Stromal cell of bone marrow (primary cell): ENCODE measurements around the gene TFEB.
"Not testable (repeated sequence)": the region's sequence is repeated elsewhere in the genome, so short reads cannot be mapped to it uniquely, and the experiment has no call there.

Experiments
- DNase-seq: peaks from one replicate; pipeline ENCODE4 v3.0.0-alpha.2; 2012; ENCODE audit warnings: low read depth

The TFEB gene

DNA sequence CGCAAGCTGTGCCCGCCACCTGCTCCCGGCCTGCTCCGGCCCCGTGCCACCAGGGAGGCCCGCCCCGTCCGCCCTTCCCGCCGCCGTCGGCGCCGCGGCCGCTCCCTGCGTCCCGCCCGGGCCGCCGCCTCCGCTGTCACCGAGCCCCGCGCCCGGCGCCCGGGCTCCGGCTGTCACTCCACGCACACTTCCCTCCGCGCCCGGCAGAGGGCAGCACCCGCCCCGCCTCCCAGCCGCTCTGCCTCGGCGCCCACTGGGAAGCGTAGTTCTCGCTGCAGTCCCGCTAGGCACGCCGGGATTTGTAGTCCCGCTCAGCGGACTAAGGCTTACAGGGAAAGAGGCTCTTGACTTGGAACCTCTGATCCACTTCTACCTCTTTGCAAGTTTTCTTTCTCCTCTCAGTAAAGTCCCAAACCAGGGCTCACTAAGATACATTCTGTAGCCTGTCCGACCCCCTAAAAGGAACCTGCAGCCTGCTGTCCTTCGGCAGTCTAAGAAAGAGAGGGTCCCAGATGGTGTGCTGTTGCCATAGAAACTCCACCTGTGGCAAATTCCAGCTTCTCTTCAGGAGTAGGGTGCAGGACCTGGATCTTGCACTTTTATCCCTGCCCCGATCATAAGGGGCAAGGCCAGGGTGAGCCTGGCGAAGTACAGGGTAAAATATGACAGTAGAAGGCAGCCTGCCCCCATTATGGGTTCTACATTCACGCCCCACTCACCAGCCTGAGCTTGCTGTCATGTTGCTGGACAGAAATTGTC is at the start of gene TFEB:
Gene TFEB, minus strand, starts transcription at position 182 of the 759 bp plus-strand sequence. CDS start 44,395 bp downstream, outside the sequence.
- DNase-seq, result peak; percentile 80

DNA sequence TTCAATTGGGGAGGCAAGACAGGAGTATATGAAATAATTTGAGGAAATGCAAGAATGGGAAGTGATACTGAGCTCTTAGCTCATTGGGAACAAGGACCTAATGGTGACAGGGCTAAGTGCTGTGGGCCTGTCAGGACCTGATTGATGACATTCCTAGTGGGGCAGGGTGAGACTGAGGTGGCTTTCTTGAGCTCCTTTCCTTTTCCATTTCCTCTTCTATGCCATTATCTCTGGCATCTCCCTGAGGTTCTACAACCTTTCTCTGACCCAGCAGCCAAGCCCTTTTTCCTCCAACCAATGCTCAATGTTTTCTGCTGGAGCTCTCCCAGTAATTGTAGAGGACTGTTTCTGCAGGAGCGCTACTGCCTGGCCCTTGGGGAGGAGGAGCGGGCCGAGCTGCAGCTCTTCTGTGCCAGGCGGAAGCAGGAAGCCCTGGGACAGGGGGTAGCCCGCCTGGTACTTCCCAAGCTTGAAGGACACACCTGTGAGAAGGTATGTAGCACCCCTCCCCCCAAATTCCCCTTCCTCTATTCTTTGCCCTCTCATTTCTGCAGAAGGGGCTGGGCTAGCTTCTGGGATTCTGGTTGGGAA is 49.3 kb upstream of the TFEB start:
- no peak for DNase-seq

DNA sequence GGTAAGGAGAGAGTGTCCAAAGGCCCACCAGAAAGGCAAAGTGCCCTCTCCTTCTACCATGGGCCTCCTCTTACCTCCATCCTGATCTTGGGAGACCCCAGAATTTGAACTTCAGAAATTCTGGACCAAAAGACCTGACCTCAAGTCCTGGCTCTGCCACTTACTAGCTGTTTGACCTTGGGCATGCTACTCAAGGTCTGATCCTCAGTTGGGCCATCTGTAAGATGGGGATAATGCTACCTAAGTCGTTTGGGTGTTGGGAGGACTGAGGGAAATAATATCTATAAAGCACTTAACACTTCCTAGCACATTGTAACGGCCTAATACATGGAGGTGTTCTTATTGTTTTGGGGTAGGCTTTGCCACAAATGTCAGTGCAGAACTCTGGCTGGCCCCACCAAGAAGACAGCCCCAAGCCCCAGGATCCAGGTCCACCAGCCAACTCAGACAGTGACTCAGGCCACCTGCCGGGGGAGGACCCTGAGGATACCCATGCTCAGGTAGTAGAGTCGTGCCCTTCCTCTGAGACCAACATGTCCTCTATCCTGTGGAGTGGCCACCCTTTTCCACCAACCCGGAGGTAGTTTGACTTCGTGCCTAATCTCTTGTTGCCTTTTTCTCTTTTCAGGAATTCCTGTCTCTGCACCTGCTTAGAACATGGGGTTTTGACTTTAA is 47.8 kb upstream of the TFEB start:
- DNase-seq, result no peak

DNA sequence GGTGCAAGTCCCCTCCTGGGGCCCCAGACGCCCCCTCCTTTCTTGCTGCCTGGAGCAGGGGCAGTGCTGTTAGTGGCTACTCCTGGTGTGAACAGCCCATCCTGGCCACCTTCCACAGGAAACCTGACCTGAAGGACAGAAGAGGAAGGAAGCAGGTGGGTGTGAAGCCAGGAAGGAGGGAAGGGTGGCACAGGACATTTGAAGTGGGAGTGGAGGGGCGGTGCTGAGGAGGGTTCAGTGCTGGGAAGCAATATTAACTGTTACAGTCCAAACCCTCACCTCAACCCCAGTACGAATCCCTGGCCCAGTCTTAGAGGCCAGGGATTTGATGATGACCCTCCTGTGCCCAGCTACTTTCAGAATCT is 45.9 kb upstream of the TFEB start:
- no peak for DNase-seq

DNA sequence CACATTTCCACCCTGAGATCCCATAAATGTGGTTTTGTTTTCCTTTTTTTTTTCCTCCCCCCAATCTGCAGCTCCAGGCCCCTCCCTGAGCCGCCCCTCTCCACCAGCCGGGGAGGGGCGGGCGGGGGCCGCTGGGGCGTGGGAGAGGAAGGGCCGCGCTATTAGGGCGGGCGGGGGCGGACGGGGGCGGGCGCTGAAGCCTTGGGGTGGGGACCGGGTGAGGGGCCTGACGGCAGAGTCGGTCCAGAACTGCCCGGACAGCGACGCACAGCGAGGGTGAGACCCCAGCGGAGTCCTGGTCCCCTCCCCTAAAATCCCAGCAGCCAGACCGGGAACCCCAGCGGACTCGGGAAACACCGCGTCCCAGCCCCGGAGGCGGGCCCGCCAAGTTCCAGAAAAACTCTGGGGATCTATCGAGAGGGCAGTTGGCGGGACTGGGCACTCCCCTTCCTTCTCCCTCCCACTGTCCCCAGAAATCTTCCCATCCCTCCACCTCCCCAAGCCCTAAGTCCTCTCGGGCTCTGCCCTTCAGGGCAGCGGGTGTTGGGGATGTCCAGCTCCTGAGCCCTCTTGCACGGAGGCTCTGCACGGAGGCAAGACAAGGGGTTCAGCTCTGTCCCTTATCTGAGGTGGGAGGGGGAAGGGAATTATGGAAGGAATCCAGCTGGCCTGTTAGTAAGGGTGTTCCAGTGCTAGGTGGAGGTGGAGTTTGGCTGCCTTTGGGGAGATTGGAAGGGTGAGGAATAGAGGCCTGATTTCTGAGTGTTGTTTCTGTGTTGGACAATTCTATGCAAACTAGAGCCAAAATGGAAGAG is 45.4 kb upstream of the TFEB start, which contains the start of gene PRICKLE4:
Gene PRICKLE4, plus strand, starts transcription at position 232 of the 815 bp plus-strand sequence. CDS start 2,692 bp downstream, outside the sequence.
- no peak for DNase-seq

DNA sequence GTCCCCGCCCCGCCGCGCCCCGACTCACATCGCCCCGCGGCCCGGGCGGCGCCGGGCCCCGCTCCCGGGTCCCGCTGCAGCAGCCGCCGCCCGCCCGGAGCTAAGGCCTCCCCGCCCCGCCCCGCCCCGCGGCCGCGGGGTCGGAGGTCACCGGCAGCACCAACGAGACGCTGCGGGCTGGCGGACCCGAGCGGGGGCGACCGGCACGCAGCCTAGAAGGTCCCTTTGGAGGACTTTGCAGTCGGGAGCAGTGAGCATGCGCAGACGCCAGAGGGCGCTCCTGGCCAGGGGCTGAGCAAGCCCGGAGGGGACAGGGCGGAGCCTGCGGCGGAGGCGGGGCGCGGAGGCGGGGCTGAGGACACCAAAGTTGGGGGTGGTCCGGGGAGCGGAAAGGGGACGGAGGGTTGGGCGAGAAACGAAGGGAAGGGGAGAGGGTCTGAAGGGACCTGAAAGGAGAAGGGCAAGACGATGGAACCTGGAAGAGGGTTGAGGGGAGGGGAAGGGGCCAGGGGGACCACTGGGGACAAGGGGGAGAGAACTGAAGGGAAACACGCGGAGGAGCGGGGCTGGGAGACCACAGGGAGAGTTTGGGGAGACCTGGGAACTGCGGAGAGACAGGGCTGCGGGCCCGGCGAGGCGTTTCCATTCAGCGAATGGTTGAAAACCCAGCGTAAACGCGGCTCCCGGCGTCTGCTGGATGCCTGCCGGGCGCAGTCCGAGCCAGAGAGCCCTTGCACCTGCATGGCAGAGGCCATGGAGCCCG is 44.6 kb upstream of the TFEB start, which contains the start of gene FRS3:
Gene FRS3, minus strand, starts transcription at position 113 of the 763 bp plus-strand sequence. CDS start 2,913 bp downstream, outside the sequence.
- DNase-seq, result peak; percentile 87

DNA sequence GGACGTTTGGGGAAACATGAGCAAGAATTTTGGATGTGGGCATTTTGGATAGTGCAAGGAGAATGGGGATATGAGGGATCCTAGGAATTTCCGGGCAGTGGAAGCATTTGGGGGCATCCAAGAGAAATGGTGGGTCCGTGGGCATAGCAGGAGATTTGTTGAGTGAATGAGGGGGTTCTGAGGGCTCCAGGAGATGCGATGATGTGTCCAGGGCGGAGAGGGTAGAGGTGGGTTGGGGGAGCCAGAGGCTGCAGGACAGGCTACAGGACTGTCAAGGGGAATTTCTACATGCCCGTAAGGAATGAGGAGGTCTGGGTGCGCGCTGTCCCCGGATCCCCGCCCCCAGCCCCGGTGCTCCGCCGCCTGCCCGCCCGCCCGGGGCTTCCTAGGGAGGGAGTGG is 43.9 kb upstream of the TFEB start:
- no peak for DNase-seq

DNA sequence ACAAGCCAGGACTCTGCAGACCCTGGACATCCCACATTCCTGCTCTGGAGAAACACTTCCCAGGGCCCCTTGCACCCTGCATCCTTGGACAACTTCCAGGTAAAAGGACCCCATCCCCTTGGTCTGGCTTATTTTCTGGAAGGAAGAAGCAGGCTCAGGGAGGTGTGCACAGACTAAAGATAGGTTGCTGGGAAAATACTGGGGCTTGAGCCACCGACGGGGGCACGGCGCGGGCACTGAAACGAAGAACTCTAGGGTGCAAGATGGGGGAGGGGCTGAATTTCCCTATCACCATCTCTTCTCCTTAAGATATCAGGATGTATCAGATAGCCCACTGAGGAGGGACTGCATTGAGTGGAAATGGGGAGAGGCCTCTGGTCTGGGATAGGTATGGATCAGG is 43.5 kb upstream of the TFEB start:
- no peak for DNase-seq

DNA sequence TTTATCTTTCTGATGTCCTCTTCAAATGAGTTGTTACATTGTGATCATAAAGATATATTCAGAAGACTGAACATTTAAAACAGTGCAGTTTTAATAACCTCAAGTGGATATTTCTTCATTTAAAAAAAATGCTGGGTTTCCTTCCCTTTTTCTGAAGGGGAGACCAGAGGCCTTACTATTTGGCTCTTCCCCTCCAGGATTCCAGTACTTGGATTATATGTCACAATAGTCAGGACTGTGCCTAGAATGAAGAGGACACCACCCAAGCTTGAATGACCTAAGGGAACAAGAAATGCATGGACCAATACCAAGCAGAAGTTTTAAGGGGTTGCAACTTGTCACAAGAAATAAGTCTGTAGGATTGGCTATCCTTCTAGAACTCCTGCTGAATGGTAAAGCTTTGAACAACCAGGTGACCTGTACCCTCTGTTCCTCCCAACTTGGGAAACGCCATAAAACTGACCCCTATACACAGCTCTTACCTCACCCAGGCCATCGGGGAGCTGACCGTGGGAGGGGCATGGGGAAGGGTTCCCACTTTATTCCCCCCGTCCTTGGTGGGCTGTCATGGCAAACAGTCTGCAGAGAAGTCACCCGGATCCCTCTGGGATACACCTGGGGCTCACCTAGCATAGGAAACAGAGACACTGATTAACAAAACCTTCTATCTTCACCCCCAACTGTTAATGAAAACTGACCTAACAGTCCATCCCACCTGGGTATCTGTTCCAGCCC is 42.3 kb upstream of the TFEB start:
- no peak for DNase-seq

DNA sequence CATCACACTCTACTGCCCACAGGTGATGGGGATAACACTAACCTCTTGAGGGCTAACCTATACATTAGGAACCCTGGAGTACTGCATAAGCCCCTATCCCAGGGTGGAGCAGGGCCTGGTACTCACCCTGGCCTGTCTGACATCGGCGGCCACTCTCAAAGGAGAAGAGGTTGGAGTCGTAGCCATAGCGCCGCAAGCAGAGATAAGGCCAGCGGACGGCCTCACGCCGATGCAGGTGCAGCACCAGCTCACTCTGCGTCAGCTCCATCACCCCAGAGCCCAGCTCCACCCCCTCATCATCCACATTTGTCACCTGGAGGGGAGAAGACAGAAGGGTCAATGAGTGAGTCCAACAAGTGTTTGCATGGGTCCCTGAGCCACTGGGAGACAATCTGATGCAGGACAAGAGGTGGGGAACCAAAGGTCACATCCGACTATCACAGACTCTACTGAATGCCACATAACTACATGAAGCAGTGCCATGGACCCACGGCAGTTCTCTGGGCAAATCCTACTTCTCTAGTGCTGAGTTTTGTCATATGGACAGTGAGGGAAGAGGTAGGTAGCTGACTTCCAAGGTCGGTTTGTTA is 40.0 kb upstream of the TFEB start:
- DNase-seq, result no peak

DNA sequence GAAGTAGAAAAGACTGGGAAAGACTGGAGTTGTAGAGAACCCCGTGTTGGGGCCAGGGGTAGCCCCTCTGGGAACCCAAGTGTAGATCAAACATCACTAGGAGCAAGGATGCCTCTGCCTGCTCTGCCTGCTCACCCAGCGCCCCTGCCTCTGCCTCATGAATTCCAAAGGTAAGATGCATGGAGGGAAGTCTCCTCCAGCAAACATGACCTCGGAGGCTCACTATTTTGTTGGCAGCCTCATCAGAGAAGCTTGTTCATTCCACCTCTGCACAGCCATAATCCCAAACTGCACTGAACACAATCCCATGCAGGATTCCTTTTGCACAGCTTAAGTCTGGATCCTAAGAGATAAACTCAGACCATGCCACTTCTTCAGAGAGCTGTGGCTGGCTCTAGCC is 39.4 kb upstream of the TFEB start:
- no peak for DNase-seq

DNA sequence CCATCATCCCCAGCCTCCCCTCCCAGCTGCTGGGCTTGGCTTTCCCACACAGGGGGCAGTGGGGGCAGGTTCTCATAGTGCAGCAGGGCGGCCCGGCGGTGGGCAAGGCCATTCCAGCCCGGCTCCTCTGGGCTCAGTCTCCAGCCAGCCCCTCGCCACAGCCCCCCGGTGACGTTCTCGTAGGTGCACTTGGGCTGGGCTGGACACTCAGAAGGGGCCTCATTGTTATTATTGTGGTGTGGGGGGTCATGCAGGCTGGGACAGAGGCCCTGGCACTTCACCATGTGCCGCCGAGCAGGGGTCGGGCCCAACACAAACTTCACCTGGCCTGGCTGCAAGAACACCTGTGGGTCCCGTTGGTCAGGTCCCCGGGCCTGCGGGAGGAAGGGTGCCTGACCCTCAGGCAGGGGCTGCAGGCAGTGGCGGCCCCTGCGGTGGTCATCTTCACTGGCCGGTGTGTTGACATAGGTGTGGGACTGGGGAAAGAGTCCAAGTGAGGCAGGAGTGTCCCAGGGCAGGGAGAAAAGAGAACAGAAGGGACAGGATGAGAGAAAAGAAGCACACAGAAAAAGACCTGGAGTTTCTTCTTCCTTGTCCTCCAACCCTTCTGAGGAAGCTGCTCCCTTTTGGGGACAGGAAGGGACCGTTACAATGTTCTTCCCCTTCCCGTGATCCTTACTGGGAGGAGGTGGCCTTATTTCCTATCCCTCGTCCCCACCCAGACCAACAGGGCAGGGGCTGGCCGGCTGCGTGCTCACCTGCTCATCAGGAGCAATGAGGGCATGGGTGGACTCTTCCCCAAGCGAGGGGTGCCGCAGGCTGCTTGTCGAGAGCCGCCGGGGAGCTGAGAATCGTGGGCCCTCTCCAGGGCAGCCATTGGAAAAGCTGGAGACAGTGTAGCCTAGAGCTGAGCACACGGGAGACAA is 35.9 kb upstream of the TFEB start:
- DNase-seq, result no peak

DNA sequence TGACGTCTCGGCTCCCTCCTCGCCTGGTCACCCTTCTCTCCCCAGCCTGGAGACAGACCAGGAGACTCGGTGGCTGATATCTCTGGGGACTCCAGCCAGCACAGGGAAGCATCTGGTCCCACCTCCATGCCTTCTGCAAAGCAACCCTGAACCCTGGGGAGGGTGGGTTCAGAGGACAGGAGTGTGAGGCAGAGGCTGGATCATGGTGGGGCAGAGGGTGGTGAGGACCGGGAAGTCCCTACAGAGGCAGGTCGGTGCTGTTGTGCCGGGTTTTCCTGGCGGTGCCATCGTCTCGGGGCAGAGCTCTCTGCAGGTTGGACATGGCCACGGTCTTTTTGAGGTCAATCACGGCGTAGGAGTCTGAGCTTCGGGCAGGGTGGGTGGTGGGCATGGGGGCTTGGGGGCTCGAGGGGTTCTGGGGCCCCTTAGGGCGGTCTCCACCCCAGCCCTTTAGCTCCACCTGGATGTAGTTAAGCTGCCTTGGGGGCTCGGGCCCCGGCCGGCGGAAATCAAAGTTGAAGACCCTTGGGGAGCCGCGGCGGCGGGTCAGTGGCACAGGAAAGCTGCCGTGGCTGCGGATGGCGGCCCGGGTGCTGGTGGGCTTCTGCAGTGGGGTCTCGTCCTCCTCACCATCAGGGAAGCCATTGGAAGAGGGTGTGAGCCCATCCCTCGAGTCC is 35.1 kb upstream of the TFEB start:
- DNase-seq, result no peak

DNA sequence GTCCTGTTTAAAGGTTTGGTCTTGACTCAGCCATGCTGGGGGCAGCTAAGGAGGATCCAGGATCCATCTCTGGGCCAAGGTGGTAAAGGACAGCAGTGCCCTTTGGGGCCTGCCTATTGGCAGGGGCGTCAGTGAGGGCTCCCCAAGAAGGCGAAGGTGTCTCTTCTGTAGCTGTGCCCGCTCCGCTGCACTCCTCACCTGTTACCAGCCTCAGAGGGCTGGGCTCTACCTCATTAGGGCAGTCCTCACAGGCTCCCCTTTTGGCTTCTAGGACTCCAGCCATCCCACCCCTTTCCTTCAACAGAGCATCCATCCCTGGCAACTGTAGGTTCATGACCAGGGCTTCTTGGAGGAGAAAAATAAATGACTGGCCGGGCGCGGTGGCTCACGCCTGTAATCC is 34.0 kb upstream of the TFEB start:
- no peak for DNase-seq

DNA sequence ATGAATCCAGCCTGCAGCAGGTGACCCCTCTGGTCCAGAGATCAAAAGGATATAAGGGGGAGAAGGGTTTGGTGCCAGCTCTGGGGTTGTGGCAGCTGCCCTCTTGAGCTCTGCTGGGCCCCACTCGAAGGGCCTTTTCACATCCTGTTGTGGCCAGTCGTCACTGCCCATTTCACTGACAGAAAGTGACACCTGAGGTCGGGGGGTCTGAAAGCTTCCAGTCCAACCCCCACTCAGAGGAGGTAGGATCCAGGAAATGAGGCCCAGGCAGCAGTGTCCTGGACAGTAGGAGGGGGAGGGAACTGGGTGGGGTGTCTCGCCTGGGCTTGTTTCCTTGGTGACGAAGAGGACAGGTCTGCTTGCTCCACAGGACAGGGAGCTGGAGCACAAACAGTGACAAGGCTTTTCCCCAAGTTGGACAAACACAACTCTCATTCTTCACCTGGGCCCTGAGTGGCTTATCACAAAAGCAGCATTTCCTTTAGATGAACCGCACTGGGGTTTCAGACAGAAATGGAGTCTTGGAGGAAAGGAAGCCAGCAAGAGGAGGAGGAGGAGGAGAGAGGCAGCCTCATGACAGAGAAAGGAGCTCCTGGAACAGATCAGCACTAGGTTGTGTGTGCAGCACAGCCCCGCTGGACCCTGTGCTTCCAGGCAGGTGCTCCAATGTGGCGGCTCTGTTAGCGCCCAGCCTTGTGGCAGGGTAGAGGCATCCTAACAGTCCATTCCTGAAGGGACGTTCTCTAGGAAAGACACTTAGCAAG is 33.3 kb upstream of the TFEB start:
- no peak for DNase-seq

DNA sequence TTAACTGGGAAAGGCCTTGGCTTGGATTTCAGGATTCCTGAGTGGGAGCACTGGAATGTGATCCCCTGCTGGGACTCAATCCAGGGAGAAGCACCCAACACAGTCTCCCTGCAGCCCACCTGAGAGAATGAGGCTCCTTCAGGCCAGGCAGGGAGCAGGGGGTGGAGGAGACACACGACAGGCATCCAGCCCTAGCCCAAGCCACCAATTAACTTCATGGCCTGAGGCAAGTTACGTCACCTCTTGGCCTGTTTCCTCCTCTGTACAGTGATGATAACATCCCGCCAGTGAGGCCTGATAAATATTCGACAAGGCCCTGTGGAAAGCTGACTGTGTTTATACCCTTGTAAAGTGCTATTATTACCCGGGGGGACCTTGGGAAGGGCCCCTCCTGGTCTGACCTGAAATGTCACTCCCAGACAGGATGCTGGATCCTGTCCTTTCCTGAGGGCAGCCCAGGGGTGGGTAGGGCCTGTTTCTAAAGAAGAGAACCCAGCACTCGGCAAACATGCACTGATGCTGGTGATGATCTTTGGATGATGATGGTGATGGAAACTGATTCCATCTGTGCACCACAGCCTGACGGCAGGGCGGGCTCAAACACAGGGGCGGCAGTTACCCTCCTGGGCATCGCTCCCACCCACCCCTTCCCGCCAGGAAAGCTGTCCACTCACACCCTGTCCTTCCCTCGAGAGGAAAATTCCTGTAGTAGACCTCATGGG is 31.9 kb upstream of the TFEB start:
- peak; percentile 40 for DNase-seq

DNA sequence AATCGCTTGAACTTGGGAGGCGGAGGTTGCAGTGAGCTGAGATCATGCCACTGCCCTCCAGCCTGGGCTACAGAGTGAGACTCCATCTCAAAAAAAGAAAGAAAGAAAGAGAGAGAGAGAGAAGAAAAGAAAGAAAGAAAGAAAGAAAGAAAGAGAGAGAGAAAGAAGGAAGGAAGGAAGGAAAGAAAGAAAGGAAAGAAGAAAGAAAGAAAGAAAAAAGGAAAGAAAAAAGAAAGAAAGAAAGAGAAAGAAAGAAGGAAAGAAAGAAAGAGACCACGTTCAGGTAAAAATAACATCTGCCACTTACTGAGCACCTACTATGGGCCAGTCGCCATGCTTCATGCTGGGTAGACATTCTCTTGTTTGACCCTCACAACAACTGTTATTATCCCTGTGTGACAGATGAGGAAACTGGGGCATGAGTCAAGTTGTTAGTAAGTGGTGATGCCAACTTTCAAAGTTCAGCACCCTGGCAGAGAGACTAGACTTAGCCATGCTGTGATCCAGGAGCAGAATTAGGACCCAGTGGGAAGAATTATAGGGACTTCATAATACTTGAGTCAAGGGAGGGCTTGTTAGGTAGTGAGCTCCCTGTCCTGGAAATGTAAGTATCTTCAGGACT is 30.7 kb upstream of the TFEB start:
- DNase-seq, result not testable (repeated sequence)
